Ectodermal cell (in vitro differentiated cells): ENCODE data around the gene KAT8.
"Not testable (repeated sequence)": the region's sequence is repeated elsewhere in the genome, so short reads cannot be mapped to it uniquely, and the experiment has no call there.

ENCODE experiments used
- H3K27ac ChIP-seq: 2 replicates; pipeline ENCODE4 v1.7.0; 2013; ENCODE audit warnings: mild to moderate bottlenecking, low read depth, low read length; ENCODE audit not compliant: insufficient read depth, poor library complexity, severe bottlenecking
- H3K27me3 ChIP-seq: 2 replicates; pipeline ENCODE4 v1.7.0; 2013; ENCODE audit warnings: mild to moderate bottlenecking, low read length; ENCODE audit not compliant: insufficient read depth, control insufficient read depth, poor library complexity, severe bottlenecking
- H3K36me3 ChIP-seq: one replicate; pipeline ENCODE4 v1.7.0; 2013; ENCODE audit warnings: low read length; ENCODE audit not compliant: control insufficient read depth, insufficient read depth
- H3K4me1 ChIP-seq: one replicate; pipeline ENCODE4 v1.7.0; 2013; ENCODE audit warnings: low read length; ENCODE audit not compliant: control insufficient read depth, insufficient read depth
- H3K4me3 ChIP-seq: 2 replicates; pipeline ENCODE4 v1.7.0; 2013; ENCODE audit warnings: low read depth, low read length, control low read depth; ENCODE audit not compliant: insufficient read depth
- H3K9me3 ChIP-seq: 2 replicates; pipeline ENCODE4 v1.7.0; 2013; ENCODE audit warnings: mild to moderate bottlenecking, low read length, moderate library complexity; ENCODE audit not compliant: control insufficient read depth
- WGBS, 2 experiments: methylation state at CpG; one replicate each; pipeline ENCODE4 v1.1.7; 2013; ENCODE audit warnings: missing lambda C conversion rate in 2 of 2; 5-methylcytosine and 5-hydroxymethylcytosine counted together

Gene KAT8

GRCh38 chr16:31148896-31149295 lies 31.4 kb downstream of the KAT8 start:
- 91 to 93% methylated on average over 25 of the region's 25 CpGs for WGBS, 2 experiments
- Histone ChIP-seq H3K9me3 (no peaks in the 10 kb centered on the region), H3K27me3 (peaks cover 32% of the 10 kb centered on the region), H3K36me3 (no peaks in the 10 kb centered on the region), H3K27ac (no peak overlapping the region), H3K4me3 (no peak overlapping the region), H3K4me1 (peaks cover 5% of the 10 kb centered on the region)

- Histone ChIP-seq H3K27ac (no peak overlapping the region), H3K9me3 (no peaks in the 10 kb centered on the region), H3K36me3 (no peaks in the 10 kb centered on the region), H3K4me1 (peaks cover 5% of the 10 kb centered on the region), H3K27me3 (peaks cover 32% of the 10 kb centered on the region), H3K4me3 (no peak overlapping the region)
- 87 to 91% methylated on average over 5 of the region's 5 CpGs for WGBS, 2 experiments
These were observed 31.9 kb downstream of the KAT8 start for GRCh38 chr16:31149332-31149731.

DNA sequence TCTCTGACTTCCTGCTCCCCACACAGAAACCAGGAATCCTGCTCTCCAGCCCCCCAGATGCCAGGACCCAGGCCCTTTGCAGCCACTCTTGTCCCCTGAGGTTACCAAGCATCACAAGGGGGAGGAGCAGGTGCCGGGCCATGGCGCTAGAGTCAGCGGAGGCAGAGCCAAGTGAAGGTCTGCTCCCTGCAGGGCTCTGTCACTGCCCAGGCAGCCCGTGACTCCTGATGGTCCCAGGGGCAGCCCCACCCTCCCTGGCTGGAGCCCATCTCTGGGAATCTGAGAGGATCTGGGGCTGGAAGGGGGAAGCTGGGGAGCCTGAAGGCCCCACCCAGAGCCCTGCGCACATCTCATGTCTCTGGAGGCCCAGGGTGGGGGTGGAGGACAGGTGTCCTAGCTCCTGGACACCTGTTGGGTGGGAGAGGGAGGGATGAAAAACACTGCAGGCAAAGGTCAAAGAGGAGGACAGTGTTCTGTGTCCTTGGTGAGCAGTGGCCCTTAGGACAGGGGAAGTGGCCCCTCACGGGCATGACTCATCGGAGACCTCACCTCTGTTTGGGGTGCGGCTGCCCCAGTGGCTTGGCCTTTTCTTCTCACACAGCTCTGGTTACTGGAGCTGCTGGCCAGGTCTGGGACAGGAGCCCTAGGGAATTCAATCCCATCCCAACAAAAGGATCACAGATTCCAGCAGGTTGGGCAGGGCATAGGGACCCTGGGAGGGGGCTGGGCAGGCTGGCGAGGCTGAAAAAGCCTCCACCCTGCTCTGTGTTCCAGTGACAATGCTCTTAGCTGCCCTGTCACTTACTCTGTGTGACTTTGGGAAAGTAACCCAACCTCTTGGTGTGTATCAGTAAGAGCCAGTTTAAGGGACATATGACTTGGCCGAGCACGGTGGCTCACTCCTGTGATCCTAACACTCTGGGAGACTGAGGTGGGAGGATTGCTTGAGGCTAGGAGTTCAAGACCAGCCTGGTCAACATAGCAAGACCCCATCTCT lies 32.7 kb downstream of the KAT8 start, which contains the start of gene PRSS36:
Gene PRSS36 (minus strand): TSS at position 173 of the 997 bp plus-strand sequence. CDS start 31 bp downstream, at position 142.
- peaks cover 32% of the 10 kb centered on the region for H3K27me3 ChIP-seq
- no peak within 1 kb of the TSS for H3K27ac ChIP-seq
- H3K4me3 ChIP-seq, result no peak within 1 kb of the TSS
- peaks cover 5% of the 10 kb centered on the region for H3K4me1 ChIP-seq
- H3K36me3 ChIP-seq, result no peaks in the 10 kb centered on the region
- no peaks in the 10 kb centered on the region for H3K9me3 ChIP-seq
- WGBS, 2 experiments, result 76 to 77% methylated on average over 11 of the region's 11 CpGs

GRCh38 chr16:31150976-31151375 lies 33.5 kb downstream of the KAT8 start:
- not testable (repeated sequence) for H3K27ac ChIP-seq, H3K4me1 ChIP-seq, H3K9me3 ChIP-seq, H3K36me3 ChIP-seq, H3K4me3 ChIP-seq
- 91 to 95% methylated on average over 5 of the region's 6 CpGs for WGBS, 2 experiments
- peaks cover 27% of the 10 kb centered on the region for H3K27me3 ChIP-seq

DNA sequence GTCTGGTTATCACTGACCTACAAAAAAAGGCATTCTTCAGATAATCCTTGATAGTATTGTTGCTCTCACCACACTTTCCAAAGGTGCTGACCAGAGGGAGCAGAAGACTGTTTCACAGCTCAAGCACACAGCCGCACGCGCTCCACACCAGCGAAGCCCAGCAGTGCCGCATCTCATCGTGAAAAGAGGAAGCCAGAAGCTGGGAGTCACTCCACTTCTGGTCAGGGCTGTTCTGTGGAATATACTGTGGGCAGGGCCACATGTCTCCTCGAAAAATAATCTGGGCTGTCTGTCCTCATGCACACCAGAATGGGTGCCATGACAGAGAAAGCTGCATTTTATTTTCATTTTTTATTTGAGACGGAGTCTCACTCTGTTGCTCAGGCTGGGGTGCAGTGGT lies 39.7 kb downstream of the KAT8 start:
- no peaks in the 10 kb centered on the region for H3K9me3 ChIP-seq
- no peak overlapping the region for H3K27ac ChIP-seq
- H3K27me3 ChIP-seq, result no peaks in the 10 kb centered on the region
- H3K4me3 ChIP-seq, result no peak overlapping the region
- 85 to 87% methylated on average over 8 of the region's 8 CpGs for WGBS, 2 experiments
- H3K4me1 ChIP-seq, result no peaks in the 10 kb centered on the region
- no peaks in the 10 kb centered on the region for H3K36me3 ChIP-seq

GRCh38 chr16:31167315-31167714 lies 49.9 kb downstream of the KAT8 start:
- no peak overlapping the region for H3K27ac ChIP-seq
- H3K4me3 ChIP-seq, result no peak overlapping the region
- 91% methylated on average over 8 of the region's 8 CpGs for WGBS, 2 experiments
- H3K27me3 ChIP-seq, result no peaks in the 10 kb centered on the region
- no peaks in the 10 kb centered on the region for H3K9me3 ChIP-seq
- no peaks in the 10 kb centered on the region for H3K36me3 ChIP-seq
- peaks cover 9% of the 10 kb centered on the region for H3K4me1 ChIP-seq

DNA sequence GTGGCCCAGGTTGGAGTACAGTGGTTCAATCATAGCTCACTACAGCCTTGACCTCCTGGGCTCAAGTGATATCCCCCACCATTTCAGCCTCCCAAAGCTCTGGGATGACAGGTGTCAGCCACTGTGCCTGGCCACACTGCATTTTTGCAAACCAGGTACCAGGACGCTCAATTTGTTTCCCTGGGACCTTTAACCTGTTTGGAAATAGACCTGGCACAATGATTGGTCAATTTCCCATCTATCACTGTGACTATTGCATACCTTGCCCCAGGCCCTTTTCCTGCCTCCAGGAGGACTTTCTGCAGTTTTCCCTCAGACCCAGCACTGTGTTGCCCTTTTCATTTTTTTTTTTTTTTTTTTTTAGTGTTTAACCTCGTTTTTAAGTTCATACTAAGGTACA lies 51.4 kb downstream of the KAT8 start:
- 85 to 86% methylated on average over 1 to 2 of the region's 2 CpGs for WGBS, 2 experiments
- H3K9me3 ChIP-seq, result no peaks in the 10 kb centered on the region
- H3K36me3 ChIP-seq, result no peaks in the 10 kb centered on the region
- H3K27ac ChIP-seq, result no peak overlapping the region
- peaks cover 9% of the 10 kb centered on the region for H3K4me1 ChIP-seq
- no peak overlapping the region for H3K4me3 ChIP-seq
- no peaks in the 10 kb centered on the region for H3K27me3 ChIP-seq

GRCh38 chr16:31170048-31170447 lies 52.6 kb downstream of the KAT8 start:
- not testable (repeated sequence) for H3K4me1 ChIP-seq, H3K36me3 ChIP-seq, H3K9me3 ChIP-seq, H3K27me3 ChIP-seq, H3K4me3 ChIP-seq
- peak overlapping the region; percentile 52 for H3K27ac ChIP-seq
- WGBS, 2 experiments, result no CpG with 5 or more reads among the region's 2 CpGs

DNA sequence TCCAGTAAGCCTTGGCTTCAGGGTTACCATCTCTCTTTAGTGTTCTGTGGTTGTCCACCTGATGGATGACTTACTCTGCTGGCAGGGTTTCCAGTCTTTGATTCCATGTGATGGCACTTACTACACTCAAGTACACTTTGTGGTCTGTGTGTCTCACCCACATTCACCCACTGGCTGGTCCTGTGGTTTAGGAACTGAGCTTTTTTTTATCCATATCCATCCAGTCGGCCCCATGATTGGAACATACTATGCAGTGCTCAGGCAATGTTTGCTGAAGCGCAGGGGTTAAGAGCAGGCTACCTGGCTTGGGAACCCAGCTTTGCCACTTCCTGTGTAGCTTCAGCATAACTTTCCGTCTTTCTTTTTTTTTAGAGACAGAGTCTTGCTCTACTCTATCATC lies 59.7 kb downstream of the KAT8 start:
- Histone ChIP-seq H3K36me3 (no peaks in the 10 kb centered on the region), H3K27me3 (no peaks in the 10 kb centered on the region), H3K9me3 (no peaks in the 10 kb centered on the region), H3K4me3 (no peak overlapping the region), H3K27ac (peak overlapping the region; percentile 55), H3K4me1 (peaks cover 7% of the 10 kb centered on the region)
- WGBS, 2 experiments, result 91 to 97% methylated on average over 3 of the region's 3 CpGs

DNA sequence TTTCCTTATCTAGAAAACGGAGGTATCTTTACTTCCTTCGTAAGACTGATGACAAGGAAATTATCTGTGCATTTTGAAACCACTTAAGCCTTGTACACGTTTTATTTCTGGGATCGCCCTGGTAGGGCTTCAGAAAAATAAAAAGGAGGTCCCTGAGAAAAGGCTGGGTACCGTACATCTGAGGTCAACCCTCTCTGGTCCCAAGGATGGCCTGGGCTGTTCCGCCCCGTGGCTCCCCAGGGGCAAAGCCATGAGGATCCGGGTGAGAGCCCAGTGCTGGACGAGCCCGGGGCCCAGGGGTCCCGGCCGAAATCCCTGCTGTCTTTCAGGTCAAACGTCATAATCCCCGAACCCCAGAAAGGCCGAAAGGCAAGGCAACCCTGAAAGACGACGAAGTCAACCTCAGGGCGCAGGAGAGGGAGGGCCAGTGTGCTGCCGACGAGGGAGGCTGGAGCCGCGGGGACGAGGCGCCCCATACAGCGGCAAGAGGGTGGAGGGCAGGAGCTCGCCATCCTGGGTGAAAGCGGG lies 61.8 kb downstream of the KAT8 start:
- peak overlapping the region; percentile 98 for H3K4me3 ChIP-seq
- H3K27ac ChIP-seq, result peak overlapping the region; percentile 96
- 7 to 9% methylated on average over 27 of the region's 27 CpGs for WGBS, 2 experiments
- peaks cover 13% of the 10 kb centered on the region for H3K4me1 ChIP-seq
- no peaks in the 10 kb centered on the region for H3K9me3 ChIP-seq
- peaks cover 7% of the 10 kb centered on the region for H3K36me3 ChIP-seq
- no peaks in the 10 kb centered on the region for H3K27me3 ChIP-seq
